ENCODE measurements around the gene SLC16A7. TPM values are rescaled to one million over a fixed set of nuclear protein-coding genes. Genes with fewer than 3 reads are reported as not detected.

Gene SLC16A7
- total RNA-seq, 1 donor from 2014 or later: 1.8 TPM

- no peak overlapping the region for H3K4me3 Mint-ChIP-seq
- no peak for DNase-seq (ENCODE audit: low spot score)
- Histone ChIP-seq H3F3A (ENCODE audit: low read depth) (no peaks in the 10 kb centered on the region), H3K4me1 (no peaks in the 10 kb centered on the region), H3K36me3 (no peaks in the 10 kb centered on the region), H2AFZ (replicated peaks) (peak overlapping the region; percentile 59), H3K79me2 (ENCODE audit: low read depth) (no peaks in the 10 kb centered on the region), H3K27me3 (no peaks in the 10 kb centered on the region), H4K20me1 (ENCODE audit: low read depth) (no peaks in the 10 kb centered on the region), H3K9ac (no peak overlapping the region), H3K4me3 (no peak overlapping the region), H3K9me3 (ENCODE audit: low read depth) (no peaks in the 10 kb centered on the region), H3K4me2 (no peak overlapping the region), H3K27ac (no peak overlapping the region)
- H3K27ac Mint-ChIP-seq: no peak overlapping the region
- H3K36me3 Mint-ChIP-seq: no peaks in the 10 kb centered on the region
- H3K27me3 Mint-ChIP-seq (ENCODE audit: insufficient read depth, low read depth): peaks cover 2% of the 10 kb centered on the region
- no peaks in the 10 kb centered on the region for H3K9me3 Mint-ChIP-seq
- TF ChIP-seq CTCF (IDR thresholded peaks at IDR 0.05): no peak
- no peak for TF ChIP-seq EZH2phosphoT487 (IDR thresholded peaks at IDR 0.05)
- TF ChIP-seq EZH2 (IDR thresholded peaks at IDR 0.05): no peak
- H3K4me1 Mint-ChIP-seq: no peaks in the 10 kb centered on the region
These were observed 191.8 kb downstream of the SLC16A7 start for GRCh38 chr12:59787610-59788009.

GRCh38 chr12:59792647-59793046 is 196.8 kb downstream of the SLC16A7 start:
- Histone ChIP-seq H3F3A (ENCODE audit: low read depth) (no peaks in the 10 kb centered on the region), H3K4me3 (no peak overlapping the region), H2AFZ (replicated peaks) (no peak overlapping the region), H3K27me3 (no peaks in the 10 kb centered on the region), H3K36me3 (no peaks in the 10 kb centered on the region), H3K9ac (no peak overlapping the region), H3K27ac (no peak overlapping the region), H3K4me1 (no peaks in the 10 kb centered on the region), H4K20me1 (ENCODE audit: low read depth) (no peaks in the 10 kb centered on the region), H3K4me2 (no peak overlapping the region), H3K9me3 (ENCODE audit: low read depth) (no peaks in the 10 kb centered on the region), H3K79me2 (ENCODE audit: low read depth) (no peaks in the 10 kb centered on the region)
- H3K9me3 Mint-ChIP-seq: no peaks in the 10 kb centered on the region
- H3K4me1 Mint-ChIP-seq: no peaks in the 10 kb centered on the region
- no peak for DNase-seq (ENCODE audit: low spot score)
- TF ChIP-seq EZH2phosphoT487 (IDR thresholded peaks at IDR 0.05) (no peak), EZH2 (IDR thresholded peaks at IDR 0.05) (no peak), CTCF (IDR thresholded peaks at IDR 0.05) (no peak)
- H3K4me3 Mint-ChIP-seq: no peak overlapping the region
- H3K27ac Mint-ChIP-seq: no peak overlapping the region
- no peaks in the 10 kb centered on the region for H3K36me3 Mint-ChIP-seq
- H3K27me3 Mint-ChIP-seq (ENCODE audit: insufficient read depth, low read depth): no peaks in the 10 kb centered on the region

- DNase-seq (ENCODE audit: low spot score): no peak
- Histone ChIP-seq H3K27ac (no peak overlapping the region), H3K4me2 (no peak overlapping the region), H3K4me1 (no peaks in the 10 kb centered on the region), H3K9me3 (ENCODE audit: low read depth) (no peaks in the 10 kb centered on the region), H4K20me1 (ENCODE audit: low read depth) (no peaks in the 10 kb centered on the region), H3F3A (ENCODE audit: low read depth) (no peaks in the 10 kb centered on the region), H2AFZ (replicated peaks) (no peak overlapping the region), H3K9ac (no peak overlapping the region), H3K79me2 (ENCODE audit: low read depth) (no peaks in the 10 kb centered on the region), H3K4me3 (no peak overlapping the region), H3K36me3 (no peaks in the 10 kb centered on the region), H3K27me3 (no peaks in the 10 kb centered on the region)
- no peak overlapping the region for H3K27ac Mint-ChIP-seq
- no peaks in the 10 kb centered on the region for H3K36me3 Mint-ChIP-seq
- H3K4me3 Mint-ChIP-seq: no peak overlapping the region
- H3K27me3 Mint-ChIP-seq (ENCODE audit: insufficient read depth, low read depth): no peaks in the 10 kb centered on the region
- no peak for TF ChIP-seq CTCF (IDR thresholded peaks at IDR 0.05)
- no peak for TF ChIP-seq EZH2 (IDR thresholded peaks at IDR 0.05)
- TF ChIP-seq EZH2phosphoT487 (IDR thresholded peaks at IDR 0.05): no peak
- H3K4me1 Mint-ChIP-seq: no peaks in the 10 kb centered on the region
- no peaks in the 10 kb centered on the region for H3K9me3 Mint-ChIP-seq
These were observed 207.9 kb downstream of the SLC16A7 start for GRCh38 chr12:59803735-59804134.
